AG10803 (cell line): Measurements from ENCODE around the gene DNTTIP2.

ENCODE experiments used
- DNase-seq: peaks from one replicate; pipeline ENCODE4 v3.0.0; 2010; ENCODE audit warnings: low read depth
- H3K4me3 ChIP-seq: 2 replicates; pipeline ENCODE4 v1.5.1; 2011; ENCODE audit warnings: mild to moderate bottlenecking, low read length, control low read depth
- CTCF ChIP-seq: conservative IDR thresholded peaks from 2 replicates; pipeline ENCODE4 v1.5.1; 2011; ENCODE audit warnings: mild to moderate bottlenecking, low read length, control low read depth, inconsistent platforms

DNTTIP2 gene

GRCh38 chr1:93846992-93847810 lies 31.8 kb downstream of the DNTTIP2 start:
- peak overlapping the region; percentile 69 for H3K4me3 ChIP-seq
- peak; percentile 82 for DNase-seq
- TF ChIP-seq CTCF = 0 out of 2 replicates have a peak, but pooled peaks have one; percentile 4

GRCh38 chr1:93846206-93846991 lies 32.6 kb downstream of the DNTTIP2 start:
- H3K4me3 ChIP-seq = peak overlapping the region; percentile 69
- TF ChIP-seq CTCF = peak; percentile 32
- DNase-seq = peak; percentile 71

GRCh38 chr1:93845538-93846205 lies 33.3 kb downstream of the DNTTIP2 start:
- no peak for TF ChIP-seq CTCF
- peak; percentile 89 for DNase-seq
- H3K4me3 ChIP-seq = peak overlapping the region; percentile 69

GRCh38 chr1:93844262-93845045 lies 34.6 kb downstream of the DNTTIP2 start:
- TF ChIP-seq CTCF = peak; percentile 93
- peak; percentile 85 for DNase-seq
- H3K4me3 ChIP-seq = no peak overlapping the region

GRCh38 chr1:93842750-93843500 lies 36.1 kb downstream of the DNTTIP2 start:
- DNase-seq = peak; percentile 58
- H3K4me3 ChIP-seq = no peak overlapping the region
- no peak for TF ChIP-seq CTCF

- no peak for TF ChIP-seq CTCF
Measured at GRCh38 chr1:93841771-93842170, 37.2 kb downstream of the DNTTIP2 start.

More at GRCh38 chr1:93841771-93842170, 37.2 kb downstream of the DNTTIP2 start:
- no peak overlapping the region for H3K4me3 ChIP-seq
- DNase-seq = no peak
